ENCODE results near the gene ARMCX6.
"Not testable (repeated sequence)": the region's sequence is repeated elsewhere in the genome, so short reads cannot be mapped to it uniquely, and the experiment has no call there.

DNA sequence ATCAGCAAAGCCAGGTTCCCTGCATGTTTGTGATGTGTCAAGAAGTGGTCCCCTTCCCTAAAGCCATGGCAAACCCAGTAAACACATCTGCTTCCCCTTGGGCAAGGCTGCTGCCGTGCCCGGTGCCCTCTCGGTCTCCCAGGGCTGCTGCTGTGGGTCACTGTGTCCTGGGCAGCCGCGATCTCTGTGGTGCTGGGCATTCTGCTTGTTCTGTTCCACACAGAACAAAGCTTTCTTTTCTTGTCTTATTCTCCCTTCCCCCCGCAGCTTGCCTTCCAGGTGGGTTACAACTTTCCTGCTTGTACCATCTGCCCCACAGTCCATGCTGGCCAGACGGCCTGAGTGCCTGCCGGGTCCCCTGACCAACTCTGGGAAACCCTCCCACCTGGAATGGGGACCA lies 18.2 kb downstream of the ARMCX6 start:
- TF ChIP-seq, protein P1, sequence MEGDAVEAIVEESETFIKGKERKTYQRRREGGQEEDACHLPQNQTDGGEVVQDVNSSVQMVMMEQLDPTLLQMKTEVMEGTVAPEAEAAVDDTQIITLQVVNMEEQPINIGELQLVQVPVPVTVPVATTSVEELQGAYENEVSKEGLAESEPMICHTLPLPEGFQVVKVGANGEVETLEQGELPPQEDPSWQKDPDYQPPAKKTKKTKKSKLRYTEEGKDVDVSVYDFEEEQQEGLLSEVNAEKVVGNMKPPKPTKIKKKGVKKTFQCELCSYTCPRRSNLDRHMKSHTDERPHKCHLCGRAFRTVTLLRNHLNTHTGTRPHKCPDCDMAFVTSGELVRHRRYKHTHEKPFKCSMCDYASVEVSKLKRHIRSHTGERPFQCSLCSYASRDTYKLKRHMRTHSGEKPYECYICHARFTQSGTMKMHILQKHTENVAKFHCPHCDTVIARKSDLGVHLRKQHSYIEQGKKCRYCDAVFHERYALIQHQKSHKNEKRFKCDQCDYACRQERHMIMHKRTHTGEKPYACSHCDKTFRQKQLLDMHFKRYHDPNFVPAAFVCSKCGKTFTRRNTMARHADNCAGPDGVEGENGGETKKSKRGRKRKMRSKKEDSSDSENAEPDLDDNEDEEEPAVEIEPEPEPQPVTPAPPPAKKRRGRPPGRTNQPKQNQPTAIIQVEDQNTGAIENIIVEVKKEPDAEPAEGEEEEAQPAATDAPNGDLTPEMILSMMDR (IDR thresholded peaks at IDR 0.05 in 4 of 5, conservative IDR thresholded peaks at IDR 0.05 in 1 of 5), result not testable (repeated sequence)
- not testable (repeated sequence) for TF ChIP-seq POLR2A (IDR thresholded peaks at IDR 0.05)

Measured in gastrocnemius medialis (tissue), 4 donors.